Kidney epithelial cell (primary cell): Measurements from ENCODE around the gene ZNF611. TPM values are rescaled to one million over a fixed set of nuclear protein-coding genes. Genes with fewer than 3 reads are reported as not detected.
"Not testable (repeated sequence)": the region's sequence is repeated elsewhere in the genome, so short reads cannot be mapped to it uniquely, and the experiment has no call there.

Experiments
- DNase-seq: peaks from one replicate; pipeline ENCODE4 v3.0.0-alpha.2; 2010; ENCODE audit warnings: low read depth
- H3K27me3 ChIP-seq: 2 replicates; pipeline ENCODE4 v1.6.0; 2011; ENCODE audit warnings: low read length; ENCODE audit not compliant: control insufficient read depth, insufficient read depth
- H3K36me3 ChIP-seq: 2 replicates; pipeline ENCODE4 v1.5.1; 2011; ENCODE audit warnings: low read length; ENCODE audit not compliant: control insufficient read depth, insufficient read depth
- H3K4me3 ChIP-seq: 2 replicates; pipeline ENCODE4 v1.5.1; 2011; ENCODE audit warnings: low read depth, mild to moderate bottlenecking, control low read depth, low read length
- total RNA-seq: library from RNA; depleted of rRNA; stranded (reverse); fragments of >200 nt; gene quantifications from 2 replicates; pipeline ENCODE4 v1.2.3, GENCODE V29; 2015
- TF ChIP-seq, protein P1 (sequence below): IDR thresholded peaks from 2 replicates; pipeline ENCODE4 v1.5.1; 2011; ENCODE audit warnings: mild to moderate bottlenecking, moderate library complexity, low read length, control low read depth, inconsistent platforms; ENCODE audit not compliant: insufficient read depth, poor library complexity, severe bottlenecking

The ZNF611 gene
- total RNA-seq, 1 donor from 2014 or later = 16.4 TPM

GRCh38 chr19:52734331-52734892 is 432 bp downstream of the ZNF611 start:
- TF ChIP-seq, protein P1, sequence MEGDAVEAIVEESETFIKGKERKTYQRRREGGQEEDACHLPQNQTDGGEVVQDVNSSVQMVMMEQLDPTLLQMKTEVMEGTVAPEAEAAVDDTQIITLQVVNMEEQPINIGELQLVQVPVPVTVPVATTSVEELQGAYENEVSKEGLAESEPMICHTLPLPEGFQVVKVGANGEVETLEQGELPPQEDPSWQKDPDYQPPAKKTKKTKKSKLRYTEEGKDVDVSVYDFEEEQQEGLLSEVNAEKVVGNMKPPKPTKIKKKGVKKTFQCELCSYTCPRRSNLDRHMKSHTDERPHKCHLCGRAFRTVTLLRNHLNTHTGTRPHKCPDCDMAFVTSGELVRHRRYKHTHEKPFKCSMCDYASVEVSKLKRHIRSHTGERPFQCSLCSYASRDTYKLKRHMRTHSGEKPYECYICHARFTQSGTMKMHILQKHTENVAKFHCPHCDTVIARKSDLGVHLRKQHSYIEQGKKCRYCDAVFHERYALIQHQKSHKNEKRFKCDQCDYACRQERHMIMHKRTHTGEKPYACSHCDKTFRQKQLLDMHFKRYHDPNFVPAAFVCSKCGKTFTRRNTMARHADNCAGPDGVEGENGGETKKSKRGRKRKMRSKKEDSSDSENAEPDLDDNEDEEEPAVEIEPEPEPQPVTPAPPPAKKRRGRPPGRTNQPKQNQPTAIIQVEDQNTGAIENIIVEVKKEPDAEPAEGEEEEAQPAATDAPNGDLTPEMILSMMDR = no peak
- Histone ChIP-seq H3K36me3 (no peaks in the 10 kb centered on the region), H3K27me3 (no peaks in the 10 kb centered on the region), H3K4me3 (peak overlapping the region; percentile 83)
- DNase-seq = no peak

- H3K27me3 ChIP-seq, H3K36me3 ChIP-seq, DNase-seq, H3K4me3 ChIP-seq: not testable (repeated sequence)
Observed at GRCh38 chr19:52726051-52726450, 8.8 kb downstream of the ZNF611 start.

GRCh38 chr19:52725528-52725961 is 9.3 kb downstream of the ZNF611 start:
- TF ChIP-seq, protein P1 = no peak
- Histone ChIP-seq H3K36me3 (no peaks in the 10 kb centered on the region), H3K4me3 (no peak overlapping the region), H3K27me3 (no peaks in the 10 kb centered on the region)
- no peak for DNase-seq

DNA sequence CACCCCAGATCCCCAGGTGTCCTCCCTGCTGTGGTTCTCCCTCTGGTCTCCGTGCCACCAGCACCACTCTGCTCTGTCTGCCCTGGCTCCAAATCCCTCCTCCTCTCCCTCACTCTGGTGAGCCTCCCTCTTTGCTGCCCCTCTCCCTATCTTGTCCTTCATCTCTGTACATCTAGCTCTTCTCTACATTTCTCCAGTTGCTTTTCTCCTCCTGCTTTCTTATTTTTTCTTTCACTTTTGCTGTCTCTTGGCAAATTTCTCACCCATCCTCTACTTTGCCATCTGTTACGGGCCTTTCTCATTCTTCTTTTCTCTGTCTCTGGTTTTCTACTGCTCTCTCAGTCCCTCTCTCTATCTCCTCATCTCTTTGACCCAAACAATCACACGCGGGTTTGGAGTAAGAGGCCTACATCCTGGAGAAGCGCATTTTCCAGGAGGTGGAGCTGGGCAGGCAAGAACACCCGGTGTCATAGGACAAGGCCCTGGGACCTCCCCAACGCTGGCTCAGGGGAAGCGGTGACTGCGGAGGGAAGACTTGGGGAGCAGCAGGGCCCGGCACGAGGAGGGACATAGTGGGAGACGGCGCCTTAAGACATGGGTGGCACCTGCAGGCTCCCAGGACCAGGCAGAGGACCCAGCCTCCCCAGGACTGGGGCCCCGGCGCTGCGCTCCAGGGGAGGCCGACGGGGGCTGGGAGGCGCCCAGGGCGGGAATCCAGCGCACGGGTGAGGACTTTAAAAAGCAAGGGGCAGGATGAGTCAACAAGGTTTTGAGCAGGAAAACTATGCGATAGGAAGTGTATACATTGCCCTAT is 9.9 kb downstream of the ZNF611 start:
- no peak for DNase-seq
- H3K36me3 ChIP-seq = no peaks in the 10 kb centered on the region
- H3K27me3 ChIP-seq = no peaks in the 10 kb centered on the region
- TF ChIP-seq, protein P1 = no peak
- H3K4me3 ChIP-seq = no peak overlapping the region

DNA sequence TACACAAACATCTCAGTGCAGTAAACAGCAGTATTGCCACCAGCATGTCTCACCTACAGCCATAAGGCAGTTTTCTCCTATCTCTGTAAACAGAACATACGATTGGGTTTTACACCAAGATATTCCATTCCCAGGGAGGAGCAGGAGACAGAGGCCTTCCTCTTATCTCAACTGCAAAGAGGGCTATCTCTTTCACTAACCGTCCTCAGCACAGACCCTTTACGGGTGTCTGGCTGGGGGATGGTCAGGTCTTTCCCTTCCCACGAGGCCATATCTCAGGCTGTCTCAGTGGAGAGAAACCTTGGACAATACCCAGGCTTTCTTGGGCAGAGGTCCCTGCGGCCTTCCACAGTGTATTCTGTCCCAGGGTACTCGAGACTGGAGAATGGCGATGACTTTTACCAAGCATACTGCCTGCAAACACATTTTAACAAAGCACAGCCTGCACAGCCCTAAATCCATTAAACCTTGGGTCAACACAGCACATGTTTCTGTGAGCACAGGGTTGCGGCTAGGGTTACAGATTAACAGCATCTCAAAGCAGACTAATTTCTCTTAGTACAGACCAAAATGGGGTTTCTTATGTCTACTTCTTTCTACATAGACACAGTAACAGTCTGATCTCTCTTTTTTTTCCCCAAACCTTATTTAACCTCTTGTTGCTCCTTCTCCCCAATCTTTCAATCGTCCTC is 10.8 kb downstream of the ZNF611 start:
- not testable (repeated sequence) for H3K27me3 ChIP-seq, H3K4me3 ChIP-seq, DNase-seq, H3K36me3 ChIP-seq

DNA sequence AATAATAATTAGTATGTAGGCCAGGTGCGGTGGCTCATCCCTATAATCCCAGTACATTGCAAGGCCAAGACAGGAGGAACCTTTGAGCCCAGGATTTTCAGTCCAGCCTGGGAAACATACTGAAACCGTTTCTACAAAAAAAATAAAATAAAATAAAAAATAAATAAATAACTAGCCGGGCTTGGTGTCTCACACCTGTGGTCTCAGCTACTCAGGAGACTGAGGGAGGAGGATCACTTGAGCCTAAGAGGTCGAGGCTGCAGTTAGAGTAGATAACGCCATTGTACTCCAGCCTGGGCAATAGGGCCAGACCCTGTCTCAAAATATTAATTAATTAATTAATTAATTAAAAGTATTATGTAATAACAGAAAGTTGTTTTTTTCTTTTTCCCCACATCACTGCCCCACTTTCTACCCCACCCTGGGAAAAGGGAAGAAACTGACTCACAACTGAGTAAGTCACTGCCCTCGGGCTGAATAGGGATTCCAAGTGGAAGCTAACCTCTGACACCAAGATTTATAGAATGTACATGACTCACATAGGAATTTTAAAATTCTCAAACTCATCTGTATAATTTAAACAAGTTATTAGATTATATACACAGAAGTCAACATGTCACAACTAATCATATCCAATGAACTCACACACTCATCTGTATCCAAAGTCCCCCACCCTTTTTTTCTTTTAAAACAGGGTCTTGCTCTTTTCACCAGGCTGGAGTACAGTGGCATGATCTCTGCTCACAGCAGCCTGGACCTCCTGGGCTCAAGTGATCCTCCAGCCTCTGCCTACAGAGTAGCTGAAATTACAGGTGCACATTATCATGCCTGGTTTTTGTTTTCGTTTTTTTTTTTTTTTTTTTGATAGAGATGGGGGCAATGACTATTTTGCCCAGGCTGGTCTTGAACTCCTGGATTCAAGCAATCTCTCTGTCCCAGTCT is 12.5 kb downstream of the ZNF611 start:
- TF ChIP-seq, protein P1 = no peak
- Histone ChIP-seq H3K27me3 (no peaks in the 10 kb centered on the region), H3K4me3 (no peak overlapping the region), H3K36me3 (no peaks in the 10 kb centered on the region)
- DNase-seq = no peak

- not testable (repeated sequence) for DNase-seq, H3K27me3 ChIP-seq, H3K4me3 ChIP-seq, H3K36me3 ChIP-seq
Observed at GRCh38 chr19:52720541-52720940, 14.3 kb downstream of the ZNF611 start.
